Small intestine (tissue), 16 donors: ENCODE results near the gene HTATIP2. TPM values are rescaled to one million over a fixed set of nuclear protein-coding genes. Genes with fewer than 3 reads are reported as not detected.

Source experiments
- DNase-seq, 2 donors: peaks; one replicate each; pipeline versions ENCODE4 v3.0.0 to v3.0.0-alpha.2; 2013
- FAIRE-seq: peaks from 2 replicates; lab custom pipeline; 2012; peaks lifted over from hg19 to GRCh38; lab: Jason Lieb, UNC
- H3K27ac ChIP-seq, 3 donors: one replicate each; pipeline ENCODE4 v1.5.1; 2013; ENCODE audit warnings: low read length in 2 of 3, mild to moderate bottlenecking in 2 of 3, control low read depth in 1 of 3, inconsistent platforms in 1 of 3, low read depth in 1 of 3, moderate library complexity in 1 of 3
- H3K27me3 ChIP-seq, 3 donors: one replicate each; pipeline ENCODE4 v1.6.1; 2013; ENCODE audit warnings: low read length in 3 of 3, inconsistent platforms in 1 of 3; ENCODE audit not compliant: control insufficient read depth in 3 of 3, insufficient read depth in 3 of 3
- H3K36me3 ChIP-seq, 3 donors: one replicate each; pipeline ENCODE4 v1.6.1; 2013; ENCODE audit warnings: low read length in 3 of 3, inconsistent platforms in 1 of 3, low read depth in 1 of 3, mild to moderate bottlenecking in 1 of 3, moderate library complexity in 1 of 3; ENCODE audit not compliant: control insufficient read depth in 3 of 3, insufficient read depth in 2 of 3
- H3K4me1 ChIP-seq, 3 donors: one replicate each; pipeline ENCODE4 v1.6.1; 2013; ENCODE audit warnings: low read length in 2 of 3, inconsistent platforms in 1 of 3, low read depth in 1 of 3, mild to moderate bottlenecking in 1 of 3, moderate library complexity in 1 of 3; ENCODE audit not compliant: control insufficient read depth in 3 of 3, insufficient read depth in 2 of 3
- H3K4me3 ChIP-seq, 3 donors: one replicate each; pipeline ENCODE4 v1.5.1; 2013; ENCODE audit warnings: low read length in 3 of 3, control low read depth in 1 of 3, inconsistent platforms in 1 of 3, low read depth in 1 of 3, mild to moderate bottlenecking in 1 of 3, moderate library complexity in 1 of 3
- H3K9me3 ChIP-seq, 2 donors: one replicate each; pipeline ENCODE4 v1.6.1; 2013; ENCODE audit warnings: low read depth in 1 of 2, low read length in 1 of 2; ENCODE audit not compliant: control insufficient read depth in 2 of 2, insufficient read depth in 1 of 2
- WGBS, 3 donors: extraction: QIAGEN DNeasy Blood & Tissue Kit; methylation state at CpG; one replicate each; pipeline ENCODE4 v1.1.7; 2013; 5-methylcytosine and 5-hydroxymethylcytosine counted together
- long read RNA-seq, 10 donors: transcript quantifications; one replicate each; lab custom pipeline, GENCODE V29; 2026
- polyA plus RNA-seq, 4 donors: library from polyadenylated mRNA; stranded (reverse) in 3 of 4; unstranded in 1 of 4; fragments of 200-250 nt in 3 of 4; fragments of 120-200 nt in 1 of 4; gene quantifications; one replicate each; pipeline versions ENCODE4 v1.2.1 to v1.2.3, GENCODE V29; 2013
- donor health status: healthy with polysubstance abuse.
- donor health status: control.
- donor health status: control.
- donor health status: Bipolar disorder and iron deficiency.
- donor health status: healthy.

The HTATIP2 gene
- polyA plus RNA-seq: 100 to 1,000 TPM in 2 of 4 donors, 10 to 100 TPM in 2; 31.1 to 309 (median 172) TPM
- long read RNA-seq, donor 1, transcript HTATIP2-202 (6 exons, 886 nt): minor isoform, 6 of 42 reads
- long read RNA-seq, donor 1, transcript HTATIP2-201 (6 exons, 1,477 nt): major isoform, 16 of 42 reads
- long read RNA-seq, donor 1, transcript HTATIP2-209 (3 exons, 1,562 nt): minor isoform, 14 of 42 reads
- long read RNA-seq, donor 1, partial matches to known transcripts: 0 of 42 reads
- long read RNA-seq, donor 1, other reads (novel, unspliced or antisense): 0 of 42 reads
- long read RNA-seq, donor 2, partial matches to known transcripts: 0 of 4 reads
- long read RNA-seq, donor 2, other reads (novel, unspliced or antisense): 0 of 4 reads
- long read RNA-seq, donor 3, partial matches to known transcripts: 0 of 9 reads
- long read RNA-seq, donor 3, other reads (novel, unspliced or antisense): 0 of 9 reads
- long read RNA-seq, donor 4: 0 reads
- long read RNA-seq, donor 5, partial matches to known transcripts: 0 of 5 reads
- long read RNA-seq, donor 5, other reads (novel, unspliced or antisense): 0 of 5 reads
- long read RNA-seq, donor 6, transcript HTATIP2-209 (3 exons, 1,562 nt): major isoform, 5 of 14 reads
- long read RNA-seq, donor 6, partial matches to known transcripts: 5 of 14 reads
- long read RNA-seq, donor 6, other reads (novel, unspliced or antisense): 0 of 14 reads
- long read RNA-seq, donor 7: 0 reads
- long read RNA-seq, donor 8: 0 reads
- long read RNA-seq, donor 9, partial matches to known transcripts: 0 of 2 reads
- long read RNA-seq, donor 9, other reads (novel, unspliced or antisense): 0 of 2 reads
- long read RNA-seq, donor 10, transcript HTATIP2-201 (6 exons, 1,477 nt): major isoform, 6 of 9 reads
- long read RNA-seq, donor 10, partial matches to known transcripts: 0 of 9 reads
- long read RNA-seq, donor 10, other reads (novel, unspliced or antisense): 0 of 9 reads

- peaks cover 2 to 20% (median 3%) of the 10 kb centered on the region in 3 donors for H3K4me1 ChIP-seq
- WGBS, 3 donors: 0 to 2% (median 1%) methylated on average over 59 to 68 of the region's 68 CpGs
- FAIRE-seq (no peak), DNase-seq (peak; percentile 83 to 84)
- H3K9me3 ChIP-seq: no peaks in the 10 kb centered on the region
- H3K27ac ChIP-seq: peak within 1 kb of the TSS; percentile 50 to 99 (median 97)
- H3K27me3 ChIP-seq: no peaks in the 10 kb centered on the region
- H3K36me3 ChIP-seq: no peaks in the 10 kb centered on the region
- peak within 1 kb of the TSS; percentile 65 to 100 (median 86) for H3K4me3 ChIP-seq
Observed at GRCh38 chr11:20363500-20364340, at the start of gene HTATIP2. Gene HTATIP2 (plus strand): TSS chr11:20363714. CDS start chr11:20364238, 524 bp downstream.

- no peaks in the 10 kb centered on the region for H3K4me1 ChIP-seq
- no peak overlapping the region for H3K4me3 ChIP-seq
- FAIRE-seq (no peak), DNase-seq (no peak)
- no peak overlapping the region for H3K27ac ChIP-seq
- 11 to 26% (median 19%) methylated on average over 1 of the region's 1 CpG for WGBS, 3 donors
- no peaks in the 10 kb centered on the region for H3K27me3 ChIP-seq
- no peaks in the 10 kb centered on the region for H3K9me3 ChIP-seq
- H3K36me3 ChIP-seq: no peaks in the 10 kb centered on the region
Observed at GRCh38 chr11:20315800-20316199, 47.7 kb upstream of the HTATIP2 start.

- H3K36me3 ChIP-seq: no peaks in the 10 kb centered on the region
- no peaks in the 10 kb centered on the region for H3K4me1 ChIP-seq
- H3K9me3 ChIP-seq: no peaks in the 10 kb centered on the region
- H3K27ac ChIP-seq: no peak overlapping the region
- no peak for FAIRE-seq
- no peaks in the 10 kb centered on the region for H3K27me3 ChIP-seq
- no peak overlapping the region for H3K4me3 ChIP-seq
- DNase-seq: no peak
Observed at GRCh38 chr11:20321177-20321576, 42.3 kb upstream of the HTATIP2 start.

- no peak for DNase-seq
- Histone ChIP-seq H3K4me1 (no peaks in the 10 kb centered on the region), H3K9me3 (no peaks in the 10 kb centered on the region), H3K27me3 (no peaks in the 10 kb centered on the region), H3K4me3 (no peak overlapping the region), H3K36me3 (no peaks in the 10 kb centered on the region), H3K27ac (no peak overlapping the region)
- no peak for FAIRE-seq
- 78 to 81% (median 79%) methylated on average over 7 of the region's 7 CpGs for WGBS, 3 donors
Observed at GRCh38 chr11:20327377-20327935, 36.1 kb upstream of the HTATIP2 start.

- FAIRE-seq: no peak
- no peak for DNase-seq
- H3K36me3 ChIP-seq: no peaks in the 10 kb centered on the region
- H3K9me3 ChIP-seq: no peaks in the 10 kb centered on the region
- no peak overlapping the region for H3K4me3 ChIP-seq
- peaks cover 0 to 3% (median 2%) of the 10 kb centered on the region in 3 donors for H3K27me3 ChIP-seq
- no peaks in the 10 kb centered on the region for H3K4me1 ChIP-seq
- no peak overlapping the region for H3K27ac ChIP-seq
- WGBS, 3 donors: 78 to 94% (median 87%) methylated on average over 1 of the region's 1 CpG
Observed at GRCh38 chr11:20336056-20336455, 27.5 kb upstream of the HTATIP2 start.

GRCh38 chr11:20337526-20338154, 25.9 kb upstream of the HTATIP2 start:
- H3K4me1 ChIP-seq: peaks cover 0 to 2% (median 0%) of the 10 kb centered on the region in 3 donors
- no peak overlapping the region for H3K4me3 ChIP-seq
- no peak for FAIRE-seq
- H3K9me3 ChIP-seq: no peaks in the 10 kb centered on the region
- no peaks in the 10 kb centered on the region for H3K36me3 ChIP-seq
- no peak overlapping the region for H3K27ac ChIP-seq
- peak in 1 of 2 donors; percentile 25 for DNase-seq
- 23 to 25% (median 24%) methylated on average over 9 of the region's 9 CpGs for WGBS, 3 donors
- peaks cover 0 to 3% (median 2%) of the 10 kb centered on the region in 3 donors for H3K27me3 ChIP-seq

- H3K27me3 ChIP-seq: peaks cover 0 to 3% (median 2%) of the 10 kb centered on the region in 3 donors
- no peak overlapping the region for H3K27ac ChIP-seq
- H3K4me3 ChIP-seq: no peak overlapping the region
- 30 to 31% (median 31%) methylated on average over 23 to 26 of the region's 26 CpGs for WGBS, 3 donors
- H3K9me3 ChIP-seq: no peaks in the 10 kb centered on the region
- peaks cover 0 to 2% (median 0%) of the 10 kb centered on the region in 3 donors for H3K4me1 ChIP-seq
- peak in 1 of 2 donors; percentile 63 for DNase-seq
- no peaks in the 10 kb centered on the region for H3K36me3 ChIP-seq
- FAIRE-seq: no peak
Observed at GRCh38 chr11:20342347-20343141, 21.0 kb upstream of the HTATIP2 start.
